ENCODE data around the gene TBC1D25.

GRCh38 chrX:48560681-48561080 lies 21.2 kb downstream of the TBC1D25 start:
- TF ChIP-seq CTCF (conservative IDR thresholded peaks at IDR 0.05; ENCODE audit: low read length) (no peak), EZH2phosphoT487 (IDR thresholded peaks at IDR 0.05; ENCODE audit: borderline replicate concordance) (no peak)
